Stimulated activated effector memory CD8-positive, alpha-beta T cell treated with anti-CD3 and anti-CD28 coated beads, Interleukin-12 subunit alpha, Interleukin-12 subunit beta, amount 100 ng/mL, for 72 hours (primary cell): ENCODE data around the gene LRP1-AS.
A peak's percentile ranks its signal among the peaks of the same experiment; 100 is the strongest.

Source experiments
- ATAC-seq: fragments of 150-1000 bp; cut with Tn5 transposase; 2 replicates; pipeline ENCODE4 v1.10.0; 2021
- DNase-seq, 2 donors: peaks; one replicate each; pipeline ENCODE4 v3.0.0; 2021 to 2022; ENCODE audit warnings: low spot score in 2 of 2
- H3K27ac Mint-ChIP-seq: one replicate; pipeline ENCODE4 v1.8.0; 2022; ENCODE audit warnings: mild to moderate bottlenecking, mixed read lengths
- H3K36me3 Mint-ChIP-seq: one replicate; pipeline ENCODE4 v1.8.0; 2022; ENCODE audit warnings: mild to moderate bottlenecking, mixed read lengths
- H3K4me1 Mint-ChIP-seq: one replicate; pipeline ENCODE4 v1.8.0; 2022; ENCODE audit warnings: mixed read lengths
- H3K4me3 Mint-ChIP-seq: one replicate; pipeline ENCODE4 v1.8.0; 2022; ENCODE audit warnings: mild to moderate bottlenecking, mixed read lengths
- H3K9me3 Mint-ChIP-seq: one replicate; pipeline ENCODE4 v1.8.0; 2022; ENCODE audit warnings: mixed read lengths

LRP1-AS gene

DNA sequence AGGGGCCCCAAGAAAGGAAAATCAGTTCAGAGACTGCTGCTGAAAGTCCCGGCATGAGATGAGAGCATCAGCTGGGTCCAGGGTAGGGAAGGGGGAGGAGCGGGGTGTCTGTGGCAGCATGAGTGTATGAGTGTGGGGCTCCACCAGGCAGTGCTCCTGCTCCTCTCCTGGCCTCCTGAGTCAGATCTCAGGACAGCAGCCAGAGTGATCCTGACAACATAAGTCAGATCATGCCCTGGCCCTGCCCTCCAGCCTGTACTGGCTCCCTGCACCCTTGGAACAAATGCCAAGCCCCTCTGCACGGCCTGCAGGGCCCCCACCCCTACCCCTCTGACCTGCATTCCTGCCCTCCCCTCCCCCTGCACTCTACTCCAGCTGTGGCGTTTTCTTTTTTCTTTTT is 24.2 kb upstream of the LRP1-AS start:
- ATAC-seq, result no peak
- no peak overlapping the region for H3K4me3 Mint-ChIP-seq
- H3K9me3 Mint-ChIP-seq, result no peaks in the 10 kb centered on the region
- DNase-seq, result no peak
- no peak overlapping the region for H3K27ac Mint-ChIP-seq
- H3K4me1 Mint-ChIP-seq, result peaks cover 20% of the 10 kb centered on the region
- H3K36me3 Mint-ChIP-seq, result no peaks in the 10 kb centered on the region

- Mint-ChIP-seq H3K27ac (no peak overlapping the region), H3K9me3 (no peaks in the 10 kb centered on the region), H3K4me1 (peaks cover 22% of the 10 kb centered on the region), H3K36me3 (no peaks in the 10 kb centered on the region), H3K4me3 (no peak overlapping the region)
- DNase-seq (no peak), ATAC-seq (no peak)
Measured at GRCh38 chr12:57170927-57171326, 23.5 kb upstream of the LRP1-AS start.

DNA sequence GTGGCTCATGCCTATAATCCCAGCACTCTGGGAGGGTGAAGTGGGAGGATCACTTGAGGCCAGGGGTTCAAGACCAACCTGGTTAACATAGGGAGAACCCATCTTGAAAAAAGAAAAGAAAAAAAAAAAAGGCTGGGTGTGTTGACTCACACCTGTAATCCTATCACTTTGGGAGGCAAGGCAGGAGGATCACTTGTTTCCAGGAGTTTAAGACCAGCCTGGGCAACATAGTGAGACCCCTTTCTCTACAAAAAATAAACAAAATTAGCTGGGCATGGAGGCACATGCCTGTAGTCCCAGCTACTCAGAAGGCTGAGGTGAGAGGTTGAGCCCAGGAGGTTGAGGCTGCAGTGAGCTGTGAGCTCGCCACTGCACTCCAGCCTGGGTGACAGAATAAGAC is 23.0 kb upstream of the LRP1-AS start:
- no peak overlapping the region for H3K27ac Mint-ChIP-seq
- DNase-seq, result no peak
- no peaks in the 10 kb centered on the region for H3K36me3 Mint-ChIP-seq
- no peak for ATAC-seq
- H3K4me1 Mint-ChIP-seq, result peaks cover 18% of the 10 kb centered on the region
- no peaks in the 10 kb centered on the region for H3K9me3 Mint-ChIP-seq
- no peak overlapping the region for H3K4me3 Mint-ChIP-seq

- peaks cover 18% of the 10 kb centered on the region for H3K4me1 Mint-ChIP-seq
- ATAC-seq (no peak), DNase-seq (no peak)
- H3K4me3 Mint-ChIP-seq, result no peak overlapping the region
- no peaks in the 10 kb centered on the region for H3K36me3 Mint-ChIP-seq
- H3K27ac Mint-ChIP-seq, result no peak overlapping the region
- no peaks in the 10 kb centered on the region for H3K9me3 Mint-ChIP-seq
Measured at GRCh38 chr12:57169969-57170368, 22.6 kb upstream of the LRP1-AS start.

GRCh38 chr12:57169046-57169795 is 21.8 kb upstream of the LRP1-AS start:
- Mint-ChIP-seq H3K36me3 (no peaks in the 10 kb centered on the region), H3K4me1 (peaks cover 18% of the 10 kb centered on the region), H3K27ac (no peak overlapping the region), H3K4me3 (no peak overlapping the region), H3K9me3 (no peaks in the 10 kb centered on the region)
- DNase-seq, result no peak
- ATAC-seq, result no peak

GRCh38 chr12:57168058-57168457 is 20.6 kb upstream of the LRP1-AS start:
- no peak for DNase-seq
- Mint-ChIP-seq H3K27ac (peak overlapping the region; percentile 43), H3K9me3 (no peaks in the 10 kb centered on the region), H3K4me1 (peaks cover 15% of the 10 kb centered on the region), H3K4me3 (no peak overlapping the region), H3K36me3 (no peaks in the 10 kb centered on the region)
- no peak for ATAC-seq

GRCh38 chr12:57166971-57167371 is 19.6 kb upstream of the LRP1-AS start:
- H3K4me1 Mint-ChIP-seq, result peaks cover 13% of the 10 kb centered on the region
- no peaks in the 10 kb centered on the region for H3K36me3 Mint-ChIP-seq
- ATAC-seq, result peak; percentile 89
- no peaks in the 10 kb centered on the region for H3K9me3 Mint-ChIP-seq
- no peak for DNase-seq
- peak overlapping the region; percentile 43 for H3K27ac Mint-ChIP-seq
- no peak overlapping the region for H3K4me3 Mint-ChIP-seq

- no peak for DNase-seq
- H3K27ac Mint-ChIP-seq, result no peak overlapping the region
- H3K9me3 Mint-ChIP-seq, result no peaks in the 10 kb centered on the region
- no peak for ATAC-seq
- H3K4me3 Mint-ChIP-seq, result no peak overlapping the region
- no peaks in the 10 kb centered on the region for H3K36me3 Mint-ChIP-seq
- H3K4me1 Mint-ChIP-seq, result peaks cover 13% of the 10 kb centered on the region
Measured at GRCh38 chr12:57165741-57166140, 18.3 kb upstream of the LRP1-AS start.

- Mint-ChIP-seq H3K36me3 (no peaks in the 10 kb centered on the region), H3K9me3 (no peaks in the 10 kb centered on the region), H3K27ac (no peak overlapping the region), H3K4me1 (peaks cover 13% of the 10 kb centered on the region), H3K4me3 (no peak overlapping the region)
- no peak for ATAC-seq
- DNase-seq, result no peak
Measured at GRCh38 chr12:57164966-57165625, 17.7 kb upstream of the LRP1-AS start.

GRCh38 chr12:57164454-57164853 is 17.0 kb upstream of the LRP1-AS start:
- no peaks in the 10 kb centered on the region for H3K36me3 Mint-ChIP-seq
- peaks cover 13% of the 10 kb centered on the region for H3K4me1 Mint-ChIP-seq
- H3K27ac Mint-ChIP-seq, result no peak overlapping the region

DNA sequence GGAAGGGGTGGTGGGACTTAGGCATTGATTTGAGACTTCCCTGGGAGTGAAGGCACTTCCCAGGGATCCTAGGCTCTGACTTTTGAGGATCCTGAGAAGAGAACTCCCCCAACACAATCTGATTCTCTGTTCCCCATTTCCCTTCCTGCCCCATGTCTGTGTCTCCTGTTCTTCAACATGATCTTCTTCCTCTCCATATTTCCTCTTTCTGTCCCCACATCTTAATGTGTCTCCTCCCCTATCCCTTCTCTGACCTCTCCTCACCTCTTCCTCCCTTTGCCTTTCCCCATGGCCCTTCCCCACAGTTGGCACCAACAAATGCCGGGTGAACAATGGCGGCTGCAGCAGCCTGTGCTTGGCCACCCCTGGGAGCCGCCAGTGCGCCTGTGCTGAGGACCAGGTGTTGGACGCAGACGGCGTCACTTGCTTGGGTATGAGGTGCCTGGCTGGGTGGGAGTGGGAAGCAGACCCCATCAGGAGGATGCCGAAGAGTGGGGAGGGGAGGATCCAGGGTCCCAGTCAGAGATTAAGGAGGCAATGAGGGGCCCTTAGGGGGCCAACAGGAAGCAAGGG is 15.2 kb upstream of the LRP1-AS start:
- DNase-seq (no peak), ATAC-seq (no peak)
- Mint-ChIP-seq H3K4me3 (no peak overlapping the region), H3K27ac (no peak overlapping the region), H3K4me1 (peaks cover 20% of the 10 kb centered on the region), H3K9me3 (no peaks in the 10 kb centered on the region), H3K36me3 (no peaks in the 10 kb centered on the region)

More at GRCh38 chr12:57164454-57164853, 17.0 kb upstream of the LRP1-AS start:
- ATAC-seq (no peak), DNase-seq (no peak)
- no peak overlapping the region for H3K4me3 Mint-ChIP-seq
- no peaks in the 10 kb centered on the region for H3K9me3 Mint-ChIP-seq

DNA sequence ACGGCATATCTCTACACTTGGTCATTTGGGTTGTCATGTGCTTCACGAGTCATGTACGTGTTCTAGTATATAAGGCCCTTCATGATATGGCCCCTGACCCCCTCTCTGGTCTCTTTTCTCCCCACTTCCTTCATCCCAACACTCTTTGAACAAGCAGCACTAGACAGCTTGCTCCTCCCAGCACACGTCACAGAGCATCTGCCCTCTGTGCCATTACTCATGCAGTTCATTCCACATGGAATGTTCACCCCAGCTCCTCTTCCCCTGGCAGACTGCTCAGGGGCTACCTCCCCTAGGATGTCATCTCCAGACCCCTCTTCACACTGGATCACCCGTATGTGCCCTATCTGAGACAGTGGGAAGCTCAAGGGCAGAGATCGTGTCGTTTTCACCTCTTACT is 14.1 kb upstream of the LRP1-AS start:
- no peaks in the 10 kb centered on the region for H3K36me3 Mint-ChIP-seq
- no peak overlapping the region for H3K27ac Mint-ChIP-seq
- no peak for ATAC-seq
- peaks cover 13% of the 10 kb centered on the region for H3K4me1 Mint-ChIP-seq
- DNase-seq, result no peak
- no peaks in the 10 kb centered on the region for H3K9me3 Mint-ChIP-seq
- no peak overlapping the region for H3K4me3 Mint-ChIP-seq

DNA sequence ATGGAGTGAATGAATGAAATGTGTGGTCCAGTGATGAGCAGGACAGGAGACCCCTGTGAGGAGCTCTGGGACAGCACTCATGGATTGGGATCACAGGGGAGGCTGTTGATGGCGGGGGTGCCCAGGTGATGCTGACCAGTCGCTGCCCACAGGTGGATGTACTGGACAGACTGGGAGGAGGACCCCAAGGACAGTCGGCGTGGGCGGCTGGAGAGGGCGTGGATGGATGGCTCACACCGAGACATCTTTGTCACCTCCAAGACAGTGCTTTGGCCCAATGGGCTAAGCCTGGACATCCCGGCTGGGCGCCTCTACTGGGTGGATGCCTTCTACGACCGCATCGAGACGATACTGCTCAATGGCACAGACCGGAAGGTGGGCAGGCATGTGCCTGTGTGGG is 13.3 kb upstream of the LRP1-AS start:
- no peak for DNase-seq
- H3K4me3 Mint-ChIP-seq, result no peak overlapping the region
- peak; percentile 9 for ATAC-seq
- H3K27ac Mint-ChIP-seq, result peak overlapping the region; percentile 45
- no peaks in the 10 kb centered on the region for H3K36me3 Mint-ChIP-seq
- peaks cover 11% of the 10 kb centered on the region for H3K4me1 Mint-ChIP-seq
- no peaks in the 10 kb centered on the region for H3K9me3 Mint-ChIP-seq

GRCh38 chr12:57160040-57160439 is 12.6 kb upstream of the LRP1-AS start:
- no peak for ATAC-seq
- Mint-ChIP-seq H3K9me3 (no peaks in the 10 kb centered on the region), H3K4me1 (peaks cover 11% of the 10 kb centered on the region), H3K4me3 (no peak overlapping the region), H3K27ac (peak overlapping the region; percentile 45), H3K36me3 (no peaks in the 10 kb centered on the region)
- no peak for DNase-seq

DNA sequence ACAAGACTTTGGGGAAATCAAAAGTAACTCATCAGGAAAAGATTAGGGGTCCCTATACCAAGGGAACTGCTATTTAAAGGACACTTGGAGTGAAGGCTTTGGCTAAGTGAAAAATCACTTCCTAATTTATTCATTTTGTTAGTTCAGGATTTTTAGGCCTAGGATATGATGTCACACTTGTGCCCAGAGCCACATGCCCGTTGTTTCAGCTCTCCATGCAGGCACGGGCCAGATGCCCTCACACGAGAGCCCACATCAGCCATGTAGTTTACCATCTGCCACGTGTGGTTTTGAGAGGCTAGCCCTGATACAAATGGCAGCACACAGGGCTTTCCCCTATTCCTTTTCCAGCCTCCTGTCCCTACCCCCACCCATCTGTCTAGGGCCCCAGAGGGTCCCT is 11.9 kb upstream of the LRP1-AS start:
- H3K36me3 Mint-ChIP-seq, result no peaks in the 10 kb centered on the region
- no peak for DNase-seq
- ATAC-seq, result no peak

DNA sequence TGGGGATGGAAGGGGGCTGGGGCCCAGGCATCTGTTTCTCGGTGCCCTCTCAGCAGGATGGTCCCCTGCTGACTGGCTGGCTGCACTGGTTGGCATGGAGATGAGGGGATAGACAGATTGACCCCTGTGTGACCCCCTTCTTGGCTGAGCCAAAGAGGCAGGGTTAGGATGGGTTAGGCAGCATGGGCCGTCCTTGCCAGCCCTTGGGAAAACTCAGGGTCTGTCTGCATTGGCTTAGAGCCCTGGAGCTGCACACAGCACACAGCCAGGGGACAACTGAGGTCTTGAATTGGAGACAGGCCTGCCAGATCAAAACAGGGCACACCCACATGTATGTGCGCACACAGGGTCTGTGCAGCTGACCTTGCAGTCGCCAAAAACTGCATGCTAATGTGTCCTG is 11.2 kb upstream of the LRP1-AS start:
- DNase-seq (no peak), ATAC-seq (no peak)
- Mint-ChIP-seq H3K36me3 (no peaks in the 10 kb centered on the region), H3K9me3 (no peaks in the 10 kb centered on the region), H3K4me1 (peaks cover 11% of the 10 kb centered on the region), H3K27ac (no peak overlapping the region), H3K4me3 (no peak overlapping the region)

More for the DNA sequence above, 11.9 kb upstream of the LRP1-AS start:
- Mint-ChIP-seq H3K9me3 (no peaks in the 10 kb centered on the region), H3K4me1 (peaks cover 11% of the 10 kb centered on the region), H3K27ac (no peak overlapping the region), H3K4me3 (no peak overlapping the region)
